Adipose tissue (tissue), 3 donors: ENCODE results near the gene CDC42EP4. TPM values are rescaled to one million over a fixed set of nuclear protein-coding genes. Genes with fewer than 3 reads are reported as not detected.

ENCODE experiments used
- H3K27ac ChIP-seq: one replicate; pipeline ENCODE4 v1.5.1; 2013; ENCODE audit warnings: low read depth, low read length
- WGBS, 3 donors: extraction: QIAGEN DNeasy Blood & Tissue Kit; methylation state at CpG; one replicate each; pipeline ENCODE4 v1.1.7; 2013; 5-methylcytosine and 5-hydroxymethylcytosine counted together
- polyA plus RNA-seq, 3 donors: library from polyadenylated mRNA; stranded (reverse); fragments of 200-250 nt; gene quantifications; one replicate each; pipeline ENCODE4 v1.2.3, GENCODE V29; 2013
- donor health status: healthy with polysubstance abuse.
- donor health status: Bipolar disorder and iron deficiency.
- donor health status: healthy.

The CDC42EP4 gene, protein sequence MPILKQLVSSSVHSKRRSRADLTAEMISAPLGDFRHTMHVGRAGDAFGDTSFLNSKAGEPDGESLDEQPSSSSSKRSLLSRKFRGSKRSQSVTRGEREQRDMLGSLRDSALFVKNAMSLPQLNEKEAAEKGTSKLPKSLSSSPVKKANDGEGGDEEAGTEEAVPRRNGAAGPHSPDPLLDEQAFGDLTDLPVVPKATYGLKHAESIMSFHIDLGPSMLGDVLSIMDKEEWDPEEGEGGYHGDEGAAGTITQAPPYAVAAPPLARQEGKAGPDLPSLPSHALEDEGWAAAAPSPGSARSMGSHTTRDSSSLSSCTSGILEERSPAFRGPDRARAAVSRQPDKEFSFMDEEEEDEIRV
- 100 to 1,000 TPM in 2 of 3 donors, 10 to 100 TPM in 1; 52.6 to 302 (median 138) TPM for polyA plus RNA-seq

GRCh38 chr17:73311781-73312641 is at the start of gene CDC42EP4:
CDC42EP4 (minus strand) TSS chr17:73312001; CDS start chr17:73286500, 25,501 bp downstream.
- WGBS, 3 donors: 1 to 3% (median 2%) methylated on average over 60 to 71 of the region's 71 CpGs
- peak within 1 kb of the TSS; percentile 79 for H3K27ac ChIP-seq

- WGBS, 3 donors: 73 to 81% (median 80%) methylated on average over 27 to 29 of the region's 29 CpGs
- no peak overlapping the region for H3K27ac ChIP-seq
Measured at GRCh38 chr17:73360961-73361761, 49.4 kb upstream of the CDC42EP4 start.

GRCh38 chr17:73359987-73360410 is 48.2 kb upstream of the CDC42EP4 start:
- WGBS, 3 donors: 27 to 80% (median 76%) methylated on average over 7 of the region's 7 CpGs
- H3K27ac ChIP-seq: no peak overlapping the region

GRCh38 chr17:73359352-73359751 is 47.6 kb upstream of the CDC42EP4 start:
- no peak overlapping the region for H3K27ac ChIP-seq
- WGBS, 3 donors: 82 to 88% (median 87%) methylated on average over 10 of the region's 10 CpGs

DNA sequence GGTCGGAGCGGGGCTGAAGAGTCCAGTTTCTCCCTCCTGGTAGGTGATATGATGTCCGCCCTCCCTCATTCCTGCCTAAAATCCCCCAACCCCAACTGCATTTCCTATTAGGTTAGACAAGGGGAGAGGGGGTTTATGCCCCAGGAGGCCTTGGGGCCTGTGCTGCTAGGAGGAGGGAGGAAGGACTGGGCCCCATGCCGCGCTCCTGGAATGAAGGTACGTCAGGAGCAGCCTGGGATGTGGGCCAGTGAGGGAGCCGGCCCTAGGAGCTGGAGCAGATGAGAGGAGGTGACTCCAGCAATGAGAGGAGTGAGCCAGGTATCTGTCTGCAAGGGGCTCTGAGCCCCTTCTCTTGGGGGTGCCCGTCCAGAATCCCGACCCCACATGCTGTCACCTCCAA is 46.9 kb upstream of the CDC42EP4 start:
- WGBS, 3 donors: 84 to 91% (median 90%) methylated on average over 9 of the region's 9 CpGs
- no peak overlapping the region for H3K27ac ChIP-seq

DNA sequence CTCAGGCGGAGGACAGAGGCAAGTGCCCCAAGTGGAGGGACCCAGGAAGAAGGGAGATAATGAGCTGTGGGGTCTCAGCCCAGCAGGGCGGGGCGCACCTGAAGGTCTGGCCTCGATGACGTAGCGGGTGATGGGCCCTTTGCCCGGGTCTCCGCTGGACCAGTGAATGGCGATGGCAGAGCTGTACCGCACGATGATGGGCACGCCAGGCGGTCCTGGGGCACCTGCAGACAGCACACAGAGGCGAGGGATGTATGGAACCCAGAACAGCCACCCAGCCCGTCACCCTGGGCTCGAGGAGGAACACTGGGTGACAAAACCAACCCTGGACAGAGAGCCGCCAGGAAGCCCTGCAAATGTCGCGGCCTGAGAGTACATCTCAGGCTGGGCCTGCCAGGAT is 46.2 kb upstream of the CDC42EP4 start:
- H3K27ac ChIP-seq: no peak overlapping the region
- 94 to 98% (median 97%) methylated on average over 19 of the region's 19 CpGs for WGBS, 3 donors

- WGBS, 3 donors: 85 to 90% (median 88%) methylated on average over 9 of the region's 9 CpGs
- no peak overlapping the region for H3K27ac ChIP-seq
Measured at GRCh38 chr17:73357318-73357717, 45.5 kb upstream of the CDC42EP4 start.

GRCh38 chr17:73356561-73357170 is 44.9 kb upstream of the CDC42EP4 start:
- no peak overlapping the region for H3K27ac ChIP-seq
- 84 to 89% (median 85%) methylated on average over 8 of the region's 8 CpGs for WGBS, 3 donors

DNA sequence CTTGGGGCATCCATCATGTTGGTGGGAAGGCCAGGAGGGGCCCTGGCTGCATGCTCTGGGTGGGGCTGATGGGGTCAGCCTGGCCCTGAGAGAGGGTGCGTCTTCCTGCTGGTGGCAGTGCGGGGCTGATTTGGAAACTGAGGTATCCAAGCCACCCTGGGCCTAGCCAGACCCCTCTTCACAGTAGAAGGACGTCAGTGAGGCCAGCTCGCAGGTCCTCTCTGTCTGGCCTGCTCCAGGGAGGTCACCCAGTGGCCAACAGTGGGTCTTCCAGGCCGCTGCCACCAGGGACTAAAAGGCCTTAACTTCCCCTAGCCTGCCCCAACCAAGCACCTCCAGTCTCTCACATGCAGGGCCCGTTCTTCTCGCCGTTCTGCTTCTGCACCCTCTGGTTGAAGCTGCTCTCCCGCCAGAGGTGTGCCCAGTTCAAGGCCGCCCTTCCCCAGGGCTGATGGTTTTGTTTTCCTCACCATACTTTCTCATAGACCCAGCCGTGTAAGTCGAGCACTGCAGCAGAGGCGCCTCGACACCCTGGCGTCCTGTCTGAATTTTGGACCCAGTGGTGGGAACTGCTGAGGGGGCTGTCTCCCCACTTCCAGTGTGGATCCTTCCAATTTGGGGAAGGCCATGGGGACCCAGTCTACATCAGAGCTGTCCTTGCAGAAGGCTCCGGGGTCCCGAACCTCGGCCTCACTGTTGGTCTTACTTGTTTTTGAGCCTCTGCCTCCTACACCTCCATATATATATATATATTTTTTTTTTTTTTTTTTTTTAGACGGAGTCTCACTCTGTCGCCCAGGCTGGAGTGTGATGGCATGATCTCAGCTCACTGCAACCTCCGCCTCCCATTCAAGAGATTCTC is 42.9 kb upstream of the CDC42EP4 start:
- WGBS, 3 donors: 87 to 95% (median 94%) methylated on average over 20 to 21 of the region's 21 CpGs

GRCh38 chr17:73352261-73352660 is 40.5 kb upstream of the CDC42EP4 start:
- 91 to 92% (median 92%) methylated on average over 13 of the region's 13 CpGs for WGBS, 3 donors
- no peak overlapping the region for H3K27ac ChIP-seq

More for the DNA sequence above, 42.9 kb upstream of the CDC42EP4 start:
- H3K27ac ChIP-seq: no peak overlapping the region

DNA sequence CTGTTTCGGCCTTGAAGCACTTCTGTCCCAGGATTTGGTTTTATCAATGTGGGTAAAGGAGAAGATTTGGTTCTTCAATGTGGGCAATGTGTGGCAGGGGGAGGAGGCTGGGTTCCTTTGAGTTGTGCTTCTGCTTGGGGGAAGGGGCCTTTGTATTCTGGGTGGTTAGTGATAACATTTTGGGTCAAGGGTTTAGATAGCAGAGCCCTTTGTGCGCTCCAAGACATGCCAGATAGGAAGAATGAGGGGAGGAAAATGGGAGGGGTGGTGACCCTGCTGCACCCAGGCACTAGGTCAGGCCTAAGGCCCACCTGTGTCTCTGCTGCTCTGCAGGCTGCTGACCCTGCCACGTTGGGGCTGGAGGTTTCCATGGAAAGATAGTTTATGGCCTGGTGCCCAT is 40.0 kb upstream of the CDC42EP4 start:
- H3K27ac ChIP-seq: no peak overlapping the region
- WGBS, 3 donors: 83 to 88% (median 86%) methylated on average over 3 of the region's 3 CpGs

GRCh38 chr17:73350864-73351263 is 39.1 kb upstream of the CDC42EP4 start:
- H3K27ac ChIP-seq: no peak overlapping the region
- WGBS, 3 donors: 93 to 95% (median 95%) methylated on average over 4 to 5 of the region's 5 CpGs

DNA sequence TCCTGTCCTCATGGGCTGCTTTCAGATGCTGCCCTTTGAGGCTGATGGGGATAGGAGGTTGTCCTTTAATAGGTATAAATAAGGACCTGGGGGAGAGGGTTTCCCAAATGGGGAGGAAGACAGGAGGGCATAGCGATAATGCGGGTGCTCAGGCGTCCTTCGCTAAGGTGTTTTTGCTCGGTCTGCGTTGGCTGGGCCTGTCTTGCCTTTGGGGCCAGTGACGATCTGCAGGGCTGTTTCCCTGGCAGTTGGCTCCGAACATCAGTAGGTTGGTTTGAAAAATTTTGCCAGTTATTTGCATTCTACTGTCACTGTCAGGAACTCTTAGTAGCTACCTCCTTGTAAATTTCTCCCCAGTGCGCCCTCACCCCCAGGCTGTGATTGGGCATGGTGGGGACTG is 37.8 kb upstream of the CDC42EP4 start:
- 95 to 96% (median 95%) methylated on average over 9 of the region's 9 CpGs for WGBS, 3 donors
- H3K27ac ChIP-seq: no peak overlapping the region

DNA sequence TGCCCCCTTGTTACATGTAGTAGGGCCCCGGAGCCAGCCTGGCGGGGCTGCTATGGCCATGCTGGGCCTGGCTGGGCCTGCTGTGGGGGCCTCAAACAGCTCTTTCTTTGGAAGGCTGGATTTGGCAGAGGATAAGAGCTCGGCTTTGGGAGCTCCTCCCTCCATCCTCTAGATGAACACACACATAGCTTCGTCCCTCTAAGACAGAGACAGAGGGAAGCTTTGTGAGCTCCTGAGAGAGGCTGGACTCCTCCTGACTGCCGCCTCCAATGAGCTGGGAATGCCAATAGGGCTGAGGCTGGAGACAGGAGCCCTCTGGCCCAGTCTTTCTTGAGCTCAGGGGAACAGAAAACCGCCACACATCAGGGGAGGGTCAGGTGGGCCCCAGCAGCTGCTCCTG is 37.3 kb upstream of the CDC42EP4 start:
- no peak overlapping the region for H3K27ac ChIP-seq
- WGBS, 3 donors: 55 to 82% (median 68%) methylated on average over 6 of the region's 6 CpGs

GRCh38 chr17:73348829-73349095 is 37.0 kb upstream of the CDC42EP4 start:
- H3K27ac ChIP-seq: no peak overlapping the region
- 55 to 64% (median 62%) methylated on average over 4 of the region's 4 CpGs for WGBS, 3 donors

- WGBS, 3 donors: 81 to 87% (median 83%) methylated on average over 19 of the region's 19 CpGs
- H3K27ac ChIP-seq: no peak overlapping the region
Measured at GRCh38 chr17:73348018-73348828, 36.4 kb upstream of the CDC42EP4 start.

DNA sequence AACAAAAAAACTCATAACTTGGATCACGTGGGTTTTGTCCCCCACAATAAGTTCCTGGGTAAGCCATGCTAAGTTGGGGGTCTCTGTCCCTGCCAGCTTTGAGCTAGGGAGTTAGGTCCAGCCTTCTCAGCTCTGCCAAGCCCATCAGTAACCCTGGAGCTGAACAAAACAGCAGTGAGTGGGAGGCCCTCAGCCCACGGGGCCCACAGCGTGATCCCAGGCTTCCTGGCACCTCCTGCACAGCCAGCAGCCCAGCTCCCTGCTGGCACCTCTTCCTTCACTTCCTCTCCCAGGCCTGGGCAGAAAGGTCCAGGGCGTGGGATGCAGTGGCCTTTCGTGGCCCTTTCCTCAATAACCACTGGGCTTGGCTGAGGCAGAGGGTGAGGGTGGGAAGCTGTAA is 35.5 kb upstream of the CDC42EP4 start:
- WGBS, 3 donors: 27 to 61% (median 31%) methylated on average over 5 of the region's 5 CpGs
- H3K27ac ChIP-seq: no peak overlapping the region
